HG02610 (cell line): ENCODE data around the gene EPHA10.

Source experiments
- ATAC-seq: cut with Tn5 transposase; IDR thresholded peaks from one replicate; pipeline ENCODE4 v1.9.1; 2021; ENCODE audit warnings: mild to moderate bottlenecking, moderate library complexity; ENCODE audit not compliant: unreplicated experiment

Gene EPHA10

GRCh38 chr1:37677808-37678207 lies 87.1 kb downstream of the EPHA10 start:
- ATAC-seq, result no peak

- ATAC-seq, result no peak
These were observed 87.8 kb downstream of the EPHA10 start for GRCh38 chr1:37677143-37677439.

GRCh38 chr1:37676281-37677142 lies 88.4 kb downstream of the EPHA10 start:
- ATAC-seq, result no peak

- ATAC-seq, result no peak
These were observed 91.0 kb downstream of the EPHA10 start for GRCh38 chr1:37673920-37674319.

- ATAC-seq, result no peak
These were observed 92.6 kb downstream of the EPHA10 start for GRCh38 chr1:37672136-37672870.

- ATAC-seq, result no peak
These were observed 93.7 kb downstream of the EPHA10 start for GRCh38 chr1:37671261-37671660.

GRCh38 chr1:37670133-37670532 lies 94.8 kb downstream of the EPHA10 start:
- no peak for ATAC-seq

- ATAC-seq, result no peak
These were observed 97.8 kb downstream of the EPHA10 start for GRCh38 chr1:37667023-37667671.

- no peak for ATAC-seq
These were observed 98.6 kb downstream of the EPHA10 start for GRCh38 chr1:37666241-37666867.
